G401.6 (cell line): ENCODE measurements around the gene PARD3.
A peak's percentile ranks its signal among the peaks of the same experiment; 100 is the strongest.

ENCODE experiments used
- FAIRE-seq: peaks from 2 replicates; lab custom pipeline; 2012; peaks lifted over from hg19 to GRCh38; lab: Jason Lieb, UNC

PARD3 gene

DNA sequence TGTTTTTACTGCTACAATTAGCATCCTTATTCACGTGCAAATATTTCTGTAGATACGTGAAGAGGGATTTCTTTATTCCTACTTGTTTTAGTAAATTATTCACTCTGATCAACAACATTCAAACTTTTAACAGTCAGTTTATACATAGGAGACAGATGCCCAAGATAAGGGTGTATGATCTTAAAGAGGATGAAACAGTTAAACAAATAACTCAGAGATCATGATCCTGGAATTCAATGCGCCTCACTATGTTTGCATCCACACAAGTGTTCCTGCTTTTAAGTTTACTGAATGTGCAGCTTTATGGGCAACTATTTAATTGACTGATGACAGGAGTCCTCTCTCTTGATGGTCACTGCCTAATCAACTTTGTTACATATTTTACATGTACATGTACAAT, 394.8 kb downstream of the PARD3 start:
- FAIRE-seq = no peak

GRCh38 chr10:34415039-34415438, 400.1 kb downstream of the PARD3 start:
- FAIRE-seq = no peak

DNA sequence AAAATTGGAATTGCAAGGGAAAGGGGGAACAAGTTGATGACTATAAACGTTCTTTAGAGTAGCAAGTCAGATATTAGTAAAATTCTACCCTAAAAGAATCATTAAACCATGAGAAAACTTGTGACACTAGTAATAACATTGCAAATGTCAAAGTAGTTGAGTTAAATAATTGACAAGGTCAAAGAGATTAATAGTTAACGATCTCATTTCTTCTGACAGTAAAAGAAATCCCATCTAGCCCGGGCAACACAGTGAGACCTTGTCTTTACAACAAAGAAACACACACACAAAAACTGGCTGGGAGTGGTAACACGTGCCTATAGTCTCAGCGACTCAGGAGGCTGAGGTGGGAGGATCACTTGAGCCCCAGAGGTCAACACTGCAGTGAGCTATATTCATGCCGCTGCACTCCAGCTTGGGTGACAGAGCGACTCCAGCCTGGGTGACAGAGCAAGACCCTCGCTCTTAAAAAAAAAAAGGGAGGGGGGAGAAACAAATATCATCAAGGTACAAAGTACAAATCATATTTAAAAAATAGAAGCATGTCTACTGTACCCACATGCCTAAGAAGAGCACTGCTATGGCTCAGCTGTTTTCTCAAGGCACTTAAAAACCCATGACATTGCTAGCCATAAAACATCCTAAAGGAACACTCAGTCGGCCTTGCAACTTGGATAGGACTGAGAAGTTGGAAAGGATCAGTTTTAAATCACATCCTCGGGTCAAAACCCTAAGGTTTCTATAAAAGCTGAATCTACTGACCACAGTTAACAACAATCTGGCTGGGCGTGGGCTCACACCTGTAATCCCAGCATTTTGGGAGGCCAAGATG, 401.1 kb downstream of the PARD3 start:
- no peak for FAIRE-seq

- FAIRE-seq = no peak
These were observed 401.9 kb downstream of the PARD3 start for GRCh38 chr10:34413214-34413613.

DNA sequence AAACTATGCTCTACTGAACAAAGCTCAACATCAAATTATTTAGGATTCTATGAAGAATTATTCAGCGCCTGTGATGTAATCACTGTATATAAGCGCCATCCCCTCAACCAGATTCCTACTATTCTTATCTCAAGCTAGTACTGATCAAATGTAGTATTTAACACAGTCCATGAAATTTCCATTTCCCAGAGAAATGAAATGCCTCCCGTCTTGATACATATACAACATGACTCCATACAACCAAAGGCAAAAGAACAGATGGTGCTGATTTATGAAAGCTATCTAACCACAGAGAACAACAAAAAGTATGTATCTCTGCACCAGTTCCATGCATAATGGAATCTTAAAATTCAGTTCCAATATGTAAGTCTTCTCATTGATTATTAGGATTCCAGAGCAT, 406.1 kb downstream of the PARD3 start:
- no peak for FAIRE-seq

- FAIRE-seq = peak; percentile 51
These were observed 406.7 kb downstream of the PARD3 start for GRCh38 chr10:34408381-34408780.

GRCh38 chr10:34407324-34407805, 407.7 kb downstream of the PARD3 start:
- no peak for FAIRE-seq

- no peak for FAIRE-seq
These were observed 408.4 kb downstream of the PARD3 start for GRCh38 chr10:34406463-34407323.

GRCh38 chr10:34405611-34406462, 409.3 kb downstream of the PARD3 start:
- no peak for FAIRE-seq

DNA sequence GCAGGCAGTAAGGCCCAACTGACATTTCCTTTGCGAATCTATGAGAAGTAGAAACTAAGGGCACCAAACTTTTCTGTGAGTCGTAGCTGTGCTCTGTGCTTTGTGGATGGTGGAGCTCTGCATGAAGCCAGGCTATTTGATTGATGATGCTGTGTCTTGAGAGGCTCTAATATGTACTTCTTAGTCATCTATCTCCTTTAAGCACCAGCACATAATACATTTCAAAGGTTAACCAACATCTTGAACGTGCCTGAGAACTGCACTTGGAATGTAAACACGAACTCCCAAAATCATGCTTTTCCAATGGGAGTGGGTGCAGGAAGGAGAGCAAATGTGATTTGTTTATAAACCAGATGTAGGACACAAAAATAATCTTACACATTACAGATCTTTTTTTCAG, 411.6 kb downstream of the PARD3 start:
- no peak for FAIRE-seq

DNA sequence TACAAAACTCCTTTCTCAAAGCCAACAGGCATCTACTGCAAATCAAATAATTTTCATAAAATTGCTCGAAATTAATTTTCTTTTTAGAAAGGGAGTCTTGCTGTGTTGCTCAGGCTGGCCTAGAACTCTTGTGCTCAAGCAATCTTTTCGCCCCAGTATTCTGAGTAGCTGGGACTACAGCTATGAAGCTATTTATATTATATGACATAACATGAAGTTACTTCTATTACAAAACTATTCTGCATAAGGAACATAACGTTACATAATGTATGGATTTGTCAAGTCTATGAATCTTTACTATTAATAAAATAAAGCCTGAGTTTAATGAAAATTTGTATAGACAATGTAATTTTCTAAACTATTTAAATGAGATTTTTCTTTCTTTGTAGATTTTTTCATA, 415.0 kb downstream of the PARD3 start:
- peak; percentile 42 for FAIRE-seq

GRCh38 chr10:34399013-34399412, 416.1 kb downstream of the PARD3 start:
- no peak for FAIRE-seq

DNA sequence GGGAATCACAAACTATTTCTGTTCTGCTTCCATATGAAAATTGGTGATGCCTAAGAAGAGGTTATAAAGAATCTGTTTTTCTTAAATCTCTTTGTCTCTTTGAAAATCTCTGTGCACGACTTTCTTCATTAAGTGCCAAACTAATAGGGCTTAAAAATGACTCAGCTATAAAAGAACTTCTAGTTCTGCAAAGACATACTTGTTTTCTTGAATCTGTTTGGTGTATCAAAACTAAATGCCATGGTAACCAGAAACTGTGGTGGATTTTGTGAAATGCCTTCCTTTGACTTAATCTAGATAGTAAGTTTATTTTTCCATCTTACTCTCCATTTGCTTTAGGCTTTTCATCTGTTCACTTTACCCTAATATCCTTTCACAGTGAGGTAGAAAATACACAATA, 417.8 kb downstream of the PARD3 start:
- FAIRE-seq = no peak

DNA sequence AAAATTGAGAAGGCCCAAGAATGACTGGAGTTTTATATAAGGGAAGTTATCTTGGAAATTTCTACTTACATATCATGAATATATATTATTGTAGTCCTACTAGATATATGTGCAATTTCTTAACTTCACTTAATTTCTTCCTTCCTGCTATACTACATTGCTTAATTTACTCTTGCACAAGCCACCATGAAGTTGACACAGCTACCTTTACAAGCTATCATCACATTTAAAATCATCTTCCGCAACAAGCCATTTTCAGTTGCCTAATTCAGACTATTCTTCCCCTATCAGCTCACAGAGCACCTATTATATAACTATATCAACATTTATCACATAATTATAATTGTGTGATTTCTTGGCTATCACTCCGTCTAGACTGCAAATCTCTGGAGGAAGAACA, 418.4 kb downstream of the PARD3 start:
- no peak for FAIRE-seq

DNA sequence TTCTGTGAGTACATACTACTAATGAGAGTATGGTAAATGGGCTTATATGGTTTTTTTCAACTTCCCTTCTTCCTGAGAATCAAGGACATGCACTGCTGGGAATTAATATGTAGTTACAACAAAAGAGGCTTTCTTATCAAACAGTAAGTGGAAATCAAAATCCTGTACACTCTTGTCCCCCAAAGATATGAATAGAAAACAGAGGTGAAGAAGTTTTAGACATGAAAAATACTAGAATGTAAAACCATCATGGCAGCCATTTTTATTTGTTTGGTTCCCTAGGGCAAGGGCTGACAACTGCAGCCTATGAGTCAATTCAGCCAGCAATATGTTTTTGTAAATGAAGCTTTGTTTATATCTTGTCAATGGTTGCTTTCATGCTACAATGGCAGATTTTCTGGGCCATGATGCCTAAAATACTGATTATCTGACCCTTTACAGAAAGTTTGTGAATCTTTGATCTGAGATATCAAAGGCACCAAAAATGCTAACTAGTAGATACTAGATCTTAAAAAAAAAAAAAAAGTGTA, 422.4 kb downstream of the PARD3 start:
- no peak for FAIRE-seq

GRCh38 chr10:34391168-34391567, 423.9 kb downstream of the PARD3 start:
- peak; percentile 36 for FAIRE-seq

- FAIRE-seq = no peak
These were observed 425.3 kb downstream of the PARD3 start for GRCh38 chr10:34389801-34390200.

- FAIRE-seq = no peak
These were observed 428.2 kb downstream of the PARD3 start for GRCh38 chr10:34386921-34387320.

DNA sequence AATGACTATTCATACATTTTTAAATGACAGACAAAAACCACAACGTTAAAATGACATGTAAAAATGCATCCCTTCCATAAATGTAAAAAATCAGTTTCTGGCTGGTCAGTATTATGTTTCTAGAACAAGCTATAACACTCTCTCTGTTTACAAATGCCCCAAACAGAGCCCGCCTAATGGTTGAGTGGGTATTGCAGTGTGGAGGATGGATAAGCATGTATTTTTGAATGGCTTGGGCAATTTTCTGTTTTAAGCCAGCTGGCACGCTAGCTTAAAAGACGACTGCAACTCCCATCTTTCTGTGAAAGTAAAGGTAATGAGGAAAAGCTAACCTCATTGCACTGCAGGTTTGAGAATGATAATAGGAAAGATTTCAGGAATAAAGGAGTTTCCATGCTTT, 430.7 kb downstream of the PARD3 start:
- FAIRE-seq = no peak

GRCh38 chr10:34382626-34383025, 432.5 kb downstream of the PARD3 start:
- no peak for FAIRE-seq

- FAIRE-seq = no peak
These were observed 434.2 kb downstream of the PARD3 start for GRCh38 chr10:34380856-34381255.

- FAIRE-seq = no peak
These were observed 436.8 kb downstream of the PARD3 start for GRCh38 chr10:34378297-34378696.
